ENCODE results near the gene NFATC1.

DNA sequence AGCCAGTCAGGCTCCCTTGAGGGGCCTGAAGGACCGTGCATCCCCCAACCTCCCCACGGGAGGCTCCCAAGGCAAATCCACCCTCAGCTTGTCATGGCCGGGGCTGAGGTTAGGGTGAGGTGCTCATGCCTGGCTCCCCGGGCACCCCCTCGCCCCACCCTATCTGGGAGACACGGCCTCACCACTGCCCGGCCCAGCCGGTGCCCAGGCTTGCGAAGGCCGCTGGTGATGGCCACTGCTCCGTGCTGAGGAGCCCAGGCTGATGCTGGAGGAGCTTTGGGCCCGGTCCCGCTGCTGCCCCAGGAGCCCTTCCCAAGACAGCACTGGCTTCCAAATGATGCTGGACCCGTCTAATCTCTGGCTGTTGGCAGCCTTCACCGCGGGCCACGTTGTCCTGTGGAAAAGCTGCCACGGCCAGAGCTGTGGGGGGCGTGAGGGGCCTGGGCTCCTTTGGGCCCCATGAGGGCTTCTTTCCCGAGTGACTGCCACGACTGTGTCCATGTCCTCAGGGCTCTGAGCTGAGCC lies 148.2 kb downstream of the NFATC1 start:
- TF ChIP-seq, protein P1, sequence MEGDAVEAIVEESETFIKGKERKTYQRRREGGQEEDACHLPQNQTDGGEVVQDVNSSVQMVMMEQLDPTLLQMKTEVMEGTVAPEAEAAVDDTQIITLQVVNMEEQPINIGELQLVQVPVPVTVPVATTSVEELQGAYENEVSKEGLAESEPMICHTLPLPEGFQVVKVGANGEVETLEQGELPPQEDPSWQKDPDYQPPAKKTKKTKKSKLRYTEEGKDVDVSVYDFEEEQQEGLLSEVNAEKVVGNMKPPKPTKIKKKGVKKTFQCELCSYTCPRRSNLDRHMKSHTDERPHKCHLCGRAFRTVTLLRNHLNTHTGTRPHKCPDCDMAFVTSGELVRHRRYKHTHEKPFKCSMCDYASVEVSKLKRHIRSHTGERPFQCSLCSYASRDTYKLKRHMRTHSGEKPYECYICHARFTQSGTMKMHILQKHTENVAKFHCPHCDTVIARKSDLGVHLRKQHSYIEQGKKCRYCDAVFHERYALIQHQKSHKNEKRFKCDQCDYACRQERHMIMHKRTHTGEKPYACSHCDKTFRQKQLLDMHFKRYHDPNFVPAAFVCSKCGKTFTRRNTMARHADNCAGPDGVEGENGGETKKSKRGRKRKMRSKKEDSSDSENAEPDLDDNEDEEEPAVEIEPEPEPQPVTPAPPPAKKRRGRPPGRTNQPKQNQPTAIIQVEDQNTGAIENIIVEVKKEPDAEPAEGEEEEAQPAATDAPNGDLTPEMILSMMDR (IDR thresholded peaks at IDR 0.05), result no peak
- no peak for TF ChIP-seq POLR2AphosphoS5 (IDR thresholded peaks at IDR 0.05)
- TF ChIP-seq POLR2A (IDR thresholded peaks at IDR 0.05), result no peak
- no peak for TF ChIP-seq EP300 (IDR thresholded peaks at IDR 0.05)

Data from suprapubic skin (tissue), 4 donors.